Neural progenitor cell (in vitro differentiated cells): ENCODE data around the gene AFF3.
"Not testable (repeated sequence)": the region's sequence is repeated elsewhere in the genome, so short reads cannot be mapped to it uniquely, and the experiment has no call there.

ENCODE experiments used
- CTCF ChIP-seq: fragments of 200-600 bp; sonication (generic); IDR thresholded peaks from 2 replicates; pipeline ENCODE4 v1.5.1; 2017; ENCODE audit warnings: antibody characterized with exemption, mild to moderate bottlenecking
- EZH2 ChIP-seq: fragments of 200-600 bp; sonication (generic); IDR thresholded peaks from 2 replicates; pipeline ENCODE4 v1.6.1; 2017; ENCODE audit warnings: antibody characterized with exemption, mild to moderate bottlenecking, moderate library complexity

- TF ChIP-seq CTCF, EZH2: not testable (repeated sequence)
Measured at GRCh38 chr2:99773642-99774041, 368.7 kb downstream of the AFF3 start.
